Activated B cell treated with CpG ODN at 0.5 μM for 24 hours (primary cell): ENCODE results near the gene ALPI. TPM values are rescaled to one million over a fixed set of nuclear protein-coding genes. Genes with fewer than 3 reads are reported as not detected.

Source experiments
- ATAC-seq: fragments of 200-7000 bp; cut with Tn5 transposase; one replicate; pipeline ENCODE4 v1.10.0; 2021; ENCODE audit warnings: low read depth, mild to moderate bottlenecking, moderate library complexity
- CTCF ChIA-PET: fragments of 350-600 bp; sonication (Branson Sonifier 250); formaldehyde crosslinking; loops from one replicate; lab custom pipeline; 2021; ENCODE audit warnings: antibody characterized with exemption; lab: Charles Lee
- POLR2A ChIA-PET: fragments of 350-600 bp; sonication (Branson Sonifier 250); formaldehyde crosslinking; loops from one replicate; lab custom pipeline; 2021; ENCODE audit warnings: antibody characterized with exemption; lab: Charles Lee
- DNase-seq: peaks from one replicate; pipeline ENCODE4 v3.0.0; 2022
- H3K27ac Mint-ChIP-seq: one replicate; pipeline ENCODE4 v1.8.0; 2020; ENCODE audit warnings: mixed read lengths
- H3K27me3 Mint-ChIP-seq: one replicate; pipeline ENCODE4 v1.8.0; 2021; ENCODE audit warnings: mixed read lengths
- H3K36me3 Mint-ChIP-seq: one replicate; pipeline ENCODE4 v1.8.0; 2021; ENCODE audit warnings: low read depth, mixed read lengths
- H3K4me1 Mint-ChIP-seq: one replicate; pipeline ENCODE4 v1.8.0; 2021; ENCODE audit warnings: mixed read lengths
- H3K4me3 Mint-ChIP-seq: one replicate; pipeline ENCODE4 v1.8.0; 2020; ENCODE audit warnings: mild to moderate bottlenecking, mixed read lengths
- H3K9me3 Mint-ChIP-seq: one replicate; pipeline ENCODE4 v1.8.0; 2020; ENCODE audit warnings: mixed read lengths
- CTCF ChIP-seq: fragments of 200-600 bp; IDR thresholded peaks from one replicate; pipeline ENCODE4 v1.8.0; 2022; ENCODE audit warnings: antibody characterized with exemption, mild to moderate bottlenecking
- intact Hi-C: fragments of 100-400 bp; cut with micrococcal nuclease; formaldehyde crosslinking; loops from one replicate; pipeline ENCODE4 v1.15.1; 2024
- total RNA-seq: library from RNA; stranded (reverse); gene quantifications from 2 replicates; pipeline ENCODE4 v1.2.3, GENCODE V29; 2022

The ALPI gene
- total RNA-seq, 1 donor from 2014 or later, result not detected

DNA sequence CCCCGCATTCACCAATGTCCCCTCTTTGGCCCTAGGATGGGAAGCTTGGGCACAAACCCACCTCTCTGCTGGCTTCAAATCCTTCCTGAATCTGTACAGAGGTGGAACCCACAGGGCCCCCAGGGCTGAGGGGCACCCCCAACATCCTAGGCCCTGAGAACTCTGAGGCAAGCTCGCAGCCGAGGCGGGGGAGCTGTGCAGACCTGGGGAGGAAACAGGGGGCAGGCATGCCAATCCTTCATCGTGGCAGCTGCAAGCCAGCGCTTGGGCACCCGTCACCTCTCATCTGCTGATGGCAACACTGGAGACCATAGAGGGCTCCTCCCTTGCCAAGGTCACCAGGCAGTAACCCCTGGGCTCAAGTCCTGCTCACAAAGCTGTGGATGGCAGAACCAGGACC lies 20.8 kb downstream of the ALPI start:
- ChIA-PET POLR2A (no interaction called here), CTCF (no interaction called here)
- no peak for TF ChIP-seq CTCF
- H3K4me1 Mint-ChIP-seq, result no peaks in the 10 kb centered on the region
- no peak for ATAC-seq
- H3K27ac Mint-ChIP-seq, result no peak overlapping the region
- no peak overlapping the region for H3K4me3 Mint-ChIP-seq
- H3K27me3 Mint-ChIP-seq, result peaks cover 19% of the 10 kb centered on the region
- peak; percentile 13 for DNase-seq
- peaks cover 13% of the 10 kb centered on the region for H3K9me3 Mint-ChIP-seq
- H3K36me3 Mint-ChIP-seq, result no peaks in the 10 kb centered on the region
- intact Hi-C loops, result no loop called here

DNA sequence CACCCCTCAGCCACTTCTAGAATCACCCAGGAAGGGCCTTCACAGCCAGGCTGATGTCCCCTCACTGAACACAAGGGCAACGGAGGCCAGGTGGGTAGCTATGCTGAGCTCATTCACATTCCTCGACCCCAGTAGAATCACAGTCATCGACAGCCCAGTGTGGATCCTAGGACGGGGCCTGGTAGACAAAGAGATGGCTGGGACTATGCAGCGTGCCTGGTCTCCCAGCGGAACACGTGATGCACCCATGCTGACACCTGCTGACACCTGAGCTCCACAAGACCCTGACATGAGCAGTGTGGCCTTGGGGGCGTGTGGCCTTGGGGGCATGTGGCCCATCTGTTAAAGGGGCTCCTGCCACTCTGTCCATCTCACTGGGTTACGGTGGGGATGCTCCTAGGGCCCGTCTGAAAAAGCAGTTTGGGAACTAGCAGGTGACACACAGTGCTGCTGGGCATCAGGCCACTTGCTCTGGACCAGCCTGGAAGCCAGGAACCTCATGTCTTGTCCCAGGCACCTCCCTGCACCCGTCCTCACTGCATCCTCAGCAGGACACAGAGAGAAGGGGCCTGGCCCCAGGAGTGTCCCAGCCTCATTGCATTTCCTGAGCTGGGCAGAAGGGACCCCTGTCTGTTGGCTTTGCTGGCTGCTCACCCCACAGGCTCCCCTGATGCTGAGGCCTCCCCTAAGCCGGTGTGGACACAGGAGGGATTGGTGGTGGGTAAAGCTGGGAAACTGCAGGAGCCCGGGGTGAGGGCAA lies 22.0 kb downstream of the ALPI start:
- Mint-ChIP-seq H3K9me3 (peaks cover 3% of the 10 kb centered on the region), H3K27me3 (peaks cover 18% of the 10 kb centered on the region), H3K4me3 (no peak overlapping the region), H3K4me1 (no peaks in the 10 kb centered on the region), H3K36me3 (no peaks in the 10 kb centered on the region), H3K27ac (no peak overlapping the region)
- DNase-seq (no peak), ATAC-seq (no peak)
- ChIA-PET CTCF (no interaction called here), POLR2A (no interaction called here)
- no peak for TF ChIP-seq CTCF
- intact Hi-C loops, result no loop called here

DNA sequence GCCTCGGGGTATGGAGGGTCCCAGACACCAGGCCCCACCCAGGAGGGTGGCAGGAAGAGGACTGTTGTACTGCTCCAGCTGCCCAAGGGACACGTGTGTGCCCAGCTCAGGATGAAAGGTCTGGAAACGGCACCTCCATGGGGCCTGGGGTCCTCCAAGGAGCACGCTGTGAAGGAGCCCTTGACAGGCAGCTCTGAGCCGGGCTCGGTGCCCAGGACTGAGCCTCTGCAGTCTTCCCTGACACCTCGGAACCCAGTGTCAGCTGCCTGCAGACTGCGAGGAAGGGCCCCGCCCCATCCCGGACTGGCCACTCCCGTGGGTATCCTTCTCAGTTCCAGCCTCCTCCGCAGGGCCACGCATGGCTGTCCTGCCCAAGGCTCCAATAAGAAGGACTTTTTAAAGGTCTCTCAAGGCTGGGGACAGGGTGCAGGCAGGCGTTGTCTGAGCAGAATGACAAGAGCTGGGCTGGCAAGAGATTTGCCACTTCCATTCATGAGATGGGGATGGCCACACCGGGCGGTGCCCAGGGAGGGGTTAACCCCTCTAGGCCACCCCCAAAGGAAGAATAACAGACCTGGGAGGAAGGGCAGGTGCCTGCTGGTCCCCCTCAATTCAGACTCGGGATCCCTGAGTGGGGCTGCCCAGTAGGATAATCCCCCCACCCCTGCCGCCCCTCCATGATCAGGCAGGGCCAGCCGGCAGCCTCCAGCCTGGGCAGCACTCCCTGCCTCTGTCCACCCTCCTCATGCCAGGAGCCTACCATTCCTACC lies 22.8 kb downstream of the ALPI start:
- H3K9me3 Mint-ChIP-seq, result no peaks in the 10 kb centered on the region
- DNase-seq (no peak), ATAC-seq (no peak)
- POLR2A ChIA-PET, result no interaction called here
- peaks cover 17% of the 10 kb centered on the region for H3K27me3 Mint-ChIP-seq
- CTCF ChIA-PET, result no interaction called here
- no peak for TF ChIP-seq CTCF
- H3K4me3 Mint-ChIP-seq, result no peak overlapping the region
- no peaks in the 10 kb centered on the region for H3K4me1 Mint-ChIP-seq
- intact Hi-C loops, result no loop called here
- H3K27ac Mint-ChIP-seq, result no peak overlapping the region
- no peaks in the 10 kb centered on the region for H3K36me3 Mint-ChIP-seq

GRCh38 chr2:232479341-232480200 lies 23.6 kb downstream of the ALPI start:
- DNase-seq (no peak), ATAC-seq (no peak)
- H3K9me3 Mint-ChIP-seq, result no peaks in the 10 kb centered on the region
- no peak overlapping the region for H3K27ac Mint-ChIP-seq
- no peaks in the 10 kb centered on the region for H3K36me3 Mint-ChIP-seq
- peaks cover 20% of the 10 kb centered on the region for H3K27me3 Mint-ChIP-seq
- ChIA-PET POLR2A (no interaction called here), CTCF (no interaction called here)
- TF ChIP-seq CTCF, result no peak
- H3K4me1 Mint-ChIP-seq, result no peaks in the 10 kb centered on the region
- H3K4me3 Mint-ChIP-seq, result no peak overlapping the region
- intact Hi-C loops, result no loop called here
